T-cell (primary cell): Measurements from ENCODE around the gene ADAM17. TPM values are rescaled to one million over a fixed set of nuclear protein-coding genes. Genes with fewer than 3 reads are reported as not detected.

Experiments used
- ATAC-seq, 4 experiments: fragments of 200-7000 bp in 3 of 4; fragments of 150-1000 bp in 1 of 4; cut with Tn5 transposase; replicated peaks in 1 of 4; 1 replicate in 3 of 4; 2 replicates in 1 of 4; pipeline ENCODE4 v1.10.0; 2021; ENCODE audit warnings: moderate library complexity in 3 of 4, mild to moderate bottlenecking in 2 of 4, moderate number of reproducible peaks in 1 of 4
- CTCF ChIA-PET, 2 donors: fragments of 300-600 bp; sonication (Branson Sonifier 250); formaldehyde crosslinking; loops; one replicate each; lab custom pipeline; 2022; ENCODE audit warnings: antibody characterized with exemption in 2 of 2; lab: Charles Lee
- POLR2A ChIA-PET, 2 donors: fragments of 300-600 bp; sonication (Branson Sonifier 250); formaldehyde crosslinking; loops; one replicate each; lab custom pipeline; 2022; ENCODE audit warnings: antibody characterized with exemption in 2 of 2; lab: Charles Lee
- DNase-seq, 35 experiments: peaks; one replicate each; pipeline versions ENCODE4 v3.0.0 to v3.0.0-alpha.2; 2013 to 2023
- H3K27ac ChIP-seq: one replicate; pipeline ENCODE4 v1.5.1; 2013; ENCODE audit warnings: low read length
- H3K27me3 ChIP-seq, 2 experiments: replicated peaks in 1 of 2; 1 replicate in 1 of 2; 2 replicates in 1 of 2; pipeline versions ENCODE4 v1.6.1 to v1.7.0; 2013; ENCODE audit warnings: low read length in 1 of 2, mixed read lengths in 1 of 2; ENCODE audit not compliant: control insufficient read depth in 2 of 2, insufficient read depth in 2 of 2; ENCODE audit errors: extremely low read depth in 1 of 2
- H3K36me3 ChIP-seq, 2 donors: 1 replicate in 1 of 2; 2 replicates in 1 of 2; pipeline versions ENCODE4 v1.6.1 to v1.7.0; 2013; ENCODE audit warnings: low read length in 1 of 2; ENCODE audit not compliant: control insufficient read depth in 2 of 2, insufficient read depth in 1 of 2; ENCODE audit errors: extremely low read depth in 1 of 2
- H3K4me1 ChIP-seq, 2 experiments: 1 replicate in 1 of 2; 2 replicates in 1 of 2; pipeline versions ENCODE4 v1.6.1 to v1.7.0; 2013; ENCODE audit warnings: low read length in 2 of 2, mixed read lengths in 1 of 2; ENCODE audit not compliant: insufficient read depth in 2 of 2, control insufficient read depth in 1 of 2; ENCODE audit errors: extremely low read depth in 1 of 2
- H3K4me3 ChIP-seq, 2 donors: 1 replicate in 1 of 2; 2 replicates in 1 of 2; pipeline versions ENCODE4 v1.5.1 to v1.7.0; 2013; ENCODE audit warnings: mild to moderate bottlenecking in 2 of 2, low read length in 1 of 2, moderate library complexity in 1 of 2; ENCODE audit not compliant: control insufficient read depth in 1 of 2; ENCODE audit errors: extremely low read depth in 1 of 2
- H3K9me3 ChIP-seq: 2 replicates; pipeline ENCODE4 v1.7.0; 2013
- H3K27ac Mint-ChIP-seq, 2 donors: one replicate each; pipeline ENCODE4 v1.8.0; 2020 to 2021; ENCODE audit warnings: mild to moderate bottlenecking in 2 of 2, mixed read lengths in 2 of 2
- H3K27me3 Mint-ChIP-seq, 2 donors: one replicate each; pipeline ENCODE4 v1.8.0; 2021 to 2022; ENCODE audit warnings: mixed read lengths in 2 of 2
- H3K36me3 Mint-ChIP-seq: one replicate; pipeline ENCODE4 v1.8.0; 2021; ENCODE audit warnings: mixed read lengths
- H3K4me1 Mint-ChIP-seq, 3 donors: one replicate each; pipeline ENCODE4 v1.8.0; 2020 to 2022; ENCODE audit warnings: mixed read lengths in 3 of 3, mild to moderate bottlenecking in 1 of 3
- H3K4me3 Mint-ChIP-seq, 3 donors: one replicate each; pipeline ENCODE4 v1.8.0; 2020 to 2022; ENCODE audit warnings: mild to moderate bottlenecking in 3 of 3, mixed read lengths in 3 of 3, moderate library complexity in 3 of 3
- H3K9me3 Mint-ChIP-seq, 3 donors: one replicate each; pipeline ENCODE4 v1.8.0; 2020 to 2022; ENCODE audit warnings: mixed read lengths in 3 of 3
- WGBS: methylation state at CpG from one replicate; pipeline ENCODE4 v1.1.5; 2013; ENCODE audit warnings: missing lambda C conversion rate; ENCODE audit not compliant: insufficient coverage; 5-methylcytosine and 5-hydroxymethylcytosine counted together
- total RNA-seq, 35 experiments: library from RNA in 6 of 35; stranded (reverse) in 6 of 35; fragments of 120-200 nt in 1 of 35; gene quantifications; one replicate each; pipeline versions ENCODE4 v1.2.1 to v1.2.4 and lab custom pipeline; 2013 to 2026

ADAM17 gene
- total RNA-seq, 5 donors from 2014 or later (not counting 1 experiment from before 2014, with no cell fraction given): 26.5 to 34.5 (median 29.5) TPM

GRCh38 chr2:9471206-9471605 is 84.4 kb downstream of the ADAM17 start:
- Histone ChIP-seq H3K4me1 (peaks cover 3 to 26% of the 10 kb centered on the region in 2 experiments), H3K9me3 (no peaks in the 10 kb centered on the region), H3K27me3 (no peaks in the 10 kb centered on the region), H3K4me3 (no peak overlapping the region), H3K27ac (no peak overlapping the region), H3K36me3 (peaks cover 0 to 16% of the 10 kb centered on the region in 2 donors)
- Mint-ChIP-seq H3K9me3 (no peaks in the 10 kb centered on the region), H3K27me3 (no peaks in the 10 kb centered on the region), H3K4me1 (peaks cover 18 to 23% (median 23%) of the 10 kb centered on the region in 3 donors), H3K36me3 (peaks cover 11% of the 10 kb centered on the region), H3K27ac (no peak overlapping the region), H3K4me3 (no peak overlapping the region)
- POLR2A ChIA-PET: no interaction called here
- 100% methylated on average over 1 of the region's 5 CpGs for WGBS
- CTCF ChIA-PET: no interaction called here
- ATAC-seq (no peak), DNase-seq (no peak)

GRCh38 chr2:9467687-9468086 is 87.9 kb downstream of the ADAM17 start:
- CTCF ChIA-PET: no interaction called here
- Histone ChIP-seq H3K4me1 (no peaks in the 10 kb centered on the region), H3K36me3 (peaks cover 0 to 19% of the 10 kb centered on the region in 2 donors), H3K9me3 (no peaks in the 10 kb centered on the region), H3K4me3 (no peak overlapping the region), H3K27ac (no peak overlapping the region), H3K27me3 (no peaks in the 10 kb centered on the region)
- DNase-seq (no peak), ATAC-seq (no peak)
- Mint-ChIP-seq H3K4me1 (peaks cover 0 to under 1% (median 0%) of the 10 kb centered on the region in 3 donors), H3K4me3 (no peak overlapping the region), H3K36me3 (peaks cover 21% of the 10 kb centered on the region), H3K27me3 (no peaks in the 10 kb centered on the region), H3K9me3 (no peaks in the 10 kb centered on the region), H3K27ac (no peak overlapping the region)
- WGBS: 98% methylated on average over 6 of the region's 10 CpGs
- POLR2A ChIA-PET: interaction anchor here in 1 of 2 donors (0.6 to 0.7 kb wide), 2 partner anchors 19 to 37 kb away, joined by 3 read pairs; no protein-coding TSS in a partner anchor

GRCh38 chr2:9466147-9466683 is 89.4 kb downstream of the ADAM17 start:
- peaks cover 20% of the 10 kb centered on the region for H3K36me3 Mint-ChIP-seq
- DNase-seq (no peak), ATAC-seq (no peak)
- H3K4me1 ChIP-seq: no peaks in the 10 kb centered on the region
- ChIA-PET POLR2A (no interaction called here), CTCF (no interaction called here)
- WGBS: 96% methylated on average over 43 of the region's 46 CpGs
- no peaks in the 10 kb centered on the region for H3K27me3 ChIP-seq
- H3K9me3 ChIP-seq: no peaks in the 10 kb centered on the region
- H3K4me3 Mint-ChIP-seq: no peak overlapping the region
- H3K9me3 Mint-ChIP-seq: no peaks in the 10 kb centered on the region
- no peak overlapping the region for H3K27ac Mint-ChIP-seq
- no peaks in the 10 kb centered on the region for H3K4me1 Mint-ChIP-seq
- no peak overlapping the region for H3K27ac ChIP-seq
- no peaks in the 10 kb centered on the region for H3K27me3 Mint-ChIP-seq
- no peak overlapping the region for H3K4me3 ChIP-seq
- peaks cover 3 to 18% of the 10 kb centered on the region in 2 donors for H3K36me3 ChIP-seq

- H3K4me3 ChIP-seq: no peak overlapping the region
- CTCF ChIA-PET: interaction anchor here (0.5 to 0.7 kb wide), 2 partner anchors 26 to 938 kb away, joined by 3 to 5 read pairs; no protein-coding TSS in a partner anchor
- no peak for ATAC-seq
- DNase-seq: no peak
- H3K27me3 ChIP-seq: no peaks in the 10 kb centered on the region
- peak overlapping the region in 1 of 2 donors; percentile 28 for H3K27ac Mint-ChIP-seq
- 100% methylated on average over 2 of the region's 7 CpGs for WGBS
- H3K36me3 ChIP-seq: peaks cover 3 to 26% of the 10 kb centered on the region in 2 donors
- H3K9me3 Mint-ChIP-seq: no peaks in the 10 kb centered on the region
- no peaks in the 10 kb centered on the region for H3K4me1 ChIP-seq
- H3K4me3 Mint-ChIP-seq: no peak overlapping the region
- H3K4me1 Mint-ChIP-seq: no peaks in the 10 kb centered on the region
- no peaks in the 10 kb centered on the region for H3K9me3 ChIP-seq
- no peak overlapping the region for H3K27ac ChIP-seq
- POLR2A ChIA-PET: no interaction called here
- H3K36me3 Mint-ChIP-seq: peaks cover 22% of the 10 kb centered on the region
- H3K27me3 Mint-ChIP-seq: no peaks in the 10 kb centered on the region
Measured at GRCh38 chr2:9465170-9465569, 90.5 kb downstream of the ADAM17 start.

- no peaks in the 10 kb centered on the region for H3K4me1 ChIP-seq
- DNase-seq (peak in 4 of 35 experiments; percentile 1 to 24 (median 6)), ATAC-seq (peak in 1 of 4 experiments; percentile 42)
- H3K27ac ChIP-seq: no peak overlapping the region
- Mint-ChIP-seq H3K27me3 (no peaks in the 10 kb centered on the region), H3K9me3 (no peaks in the 10 kb centered on the region), H3K27ac (no peak overlapping the region), H3K4me1 (no peaks in the 10 kb centered on the region), H3K4me3 (no peak overlapping the region), H3K36me3 (peaks cover 30% of the 10 kb centered on the region)
- H3K27me3 ChIP-seq: no peaks in the 10 kb centered on the region
- 76% methylated on average over 6 of the region's 7 CpGs for WGBS
- ChIA-PET POLR2A (no interaction called here), CTCF (no interaction called here)
- H3K4me3 ChIP-seq: no peak overlapping the region
- no peaks in the 10 kb centered on the region for H3K9me3 ChIP-seq
- H3K36me3 ChIP-seq: peaks cover 3 to 26% of the 10 kb centered on the region in 2 donors
Measured at GRCh38 chr2:9463698-9464034, 92.0 kb downstream of the ADAM17 start.

- no peak for ATAC-seq
- no peak overlapping the region for H3K27ac ChIP-seq
- peaks cover 3 to 27% of the 10 kb centered on the region in 2 donors for H3K36me3 ChIP-seq
- H3K4me1 Mint-ChIP-seq: no peaks in the 10 kb centered on the region
- no peak for DNase-seq
- H3K27me3 ChIP-seq: no peaks in the 10 kb centered on the region
- WGBS: 87% methylated on average over 6 of the region's 6 CpGs
- peaks cover 30% of the 10 kb centered on the region for H3K36me3 Mint-ChIP-seq
- no peak overlapping the region for H3K4me3 ChIP-seq
- no peak overlapping the region for H3K4me3 Mint-ChIP-seq
- CTCF ChIA-PET: no interaction called here
- no peak overlapping the region for H3K27ac Mint-ChIP-seq
- no peaks in the 10 kb centered on the region for H3K9me3 Mint-ChIP-seq
- H3K9me3 ChIP-seq: no peaks in the 10 kb centered on the region
- H3K4me1 ChIP-seq: no peaks in the 10 kb centered on the region
- H3K27me3 Mint-ChIP-seq: no peaks in the 10 kb centered on the region
- POLR2A ChIA-PET: no interaction called here
Measured at GRCh38 chr2:9462886-9463697, 92.5 kb downstream of the ADAM17 start.
